Right renal cortex interstitium (tissue), 3 donors: ENCODE data around the gene ANGEL1. TPM values are rescaled to one million over a fixed set of nuclear protein-coding genes. Genes with fewer than 3 reads are reported as not detected.

ENCODE experiments used
- DNase-seq, 3 donors: peaks; one replicate each; pipeline ENCODE4 v3.0.0-alpha.2; 2013; ENCODE audit warnings: low read depth in 3 of 3, low spot score in 2 of 3
- polyA plus RNA-seq, 3 donors: library from polyadenylated mRNA; unstranded; fragments of 120-200 nt; gene quantifications; one replicate each; pipeline ENCODE4 v1.2.1, GENCODE V29; 2013; ENCODE audit not compliant: insufficient read length in 3 of 3

Gene ANGEL1
- polyA plus RNA-seq, 3 donors, result 22.2 to 24.8 (median 23.3) TPM

GRCh38 chr14:76779221-76780057 is 33.2 kb downstream of the ANGEL1 start:
- no peak for DNase-seq

GRCh38 chr14:76778546-76779215 is 34.0 kb downstream of the ANGEL1 start:
- DNase-seq, result no peak

DNA sequence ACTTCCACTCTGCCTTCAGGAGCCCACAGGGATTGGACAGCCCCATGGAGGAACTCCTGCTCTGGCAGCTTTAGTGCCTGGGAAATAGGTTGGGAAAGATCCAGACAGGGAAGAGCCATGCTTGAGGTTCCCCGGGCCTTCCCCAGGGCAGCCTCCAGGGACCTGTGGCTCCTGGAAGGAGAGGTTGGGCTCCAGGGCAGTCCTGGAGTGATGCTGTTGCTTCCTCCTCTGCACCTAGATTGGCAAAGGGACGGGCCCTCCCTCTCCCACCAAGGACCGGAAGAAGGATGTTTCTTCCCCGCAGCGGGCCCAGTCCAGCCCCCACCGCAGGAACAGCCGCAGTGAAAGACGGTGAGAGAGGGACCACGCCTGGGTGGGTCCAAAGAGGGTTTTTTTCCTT is 35.0 kb downstream of the ANGEL1 start:
- DNase-seq, result no peak

DNA sequence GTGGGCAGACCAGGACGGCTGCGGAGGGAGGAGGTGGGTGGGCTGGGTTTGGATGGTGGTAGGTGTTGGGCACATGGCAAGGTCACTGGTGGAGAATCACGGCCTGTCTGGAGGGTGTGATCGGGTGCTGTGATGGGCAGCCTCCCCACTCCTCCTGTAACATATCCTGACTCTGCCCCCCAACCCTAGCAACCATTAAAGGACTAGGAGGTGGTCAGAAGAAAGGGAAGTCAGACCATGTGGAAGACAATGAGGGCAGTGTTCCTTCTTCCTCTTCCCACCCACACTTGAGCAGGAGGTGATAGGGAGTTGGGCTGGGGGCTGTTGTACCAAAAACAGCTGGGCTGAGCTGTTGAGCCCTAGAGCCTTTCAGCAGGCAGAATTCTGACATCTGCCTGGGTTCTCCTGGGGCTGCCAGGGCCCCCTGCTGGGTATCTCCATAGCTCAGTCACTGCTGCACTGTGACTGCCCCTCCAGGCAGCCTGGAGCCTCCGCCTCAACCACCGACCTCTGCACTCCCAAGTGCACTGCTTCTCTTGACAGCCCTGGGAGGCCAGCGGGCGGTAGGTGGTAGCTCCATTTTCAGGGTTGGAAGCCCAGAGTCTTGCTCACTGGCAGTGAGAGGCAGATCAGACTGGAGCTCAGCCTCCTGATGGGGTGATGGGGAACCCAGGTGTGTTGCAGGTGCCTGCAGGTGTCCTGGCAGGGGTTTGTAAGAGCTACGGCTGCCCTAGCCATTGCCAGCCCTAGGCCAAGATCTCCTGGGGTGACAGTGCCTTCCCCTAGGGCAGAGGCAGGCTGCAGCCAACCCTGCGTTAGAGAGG is 36.0 kb downstream of the ANGEL1 start:
- DNase-seq, result no peak

DNA sequence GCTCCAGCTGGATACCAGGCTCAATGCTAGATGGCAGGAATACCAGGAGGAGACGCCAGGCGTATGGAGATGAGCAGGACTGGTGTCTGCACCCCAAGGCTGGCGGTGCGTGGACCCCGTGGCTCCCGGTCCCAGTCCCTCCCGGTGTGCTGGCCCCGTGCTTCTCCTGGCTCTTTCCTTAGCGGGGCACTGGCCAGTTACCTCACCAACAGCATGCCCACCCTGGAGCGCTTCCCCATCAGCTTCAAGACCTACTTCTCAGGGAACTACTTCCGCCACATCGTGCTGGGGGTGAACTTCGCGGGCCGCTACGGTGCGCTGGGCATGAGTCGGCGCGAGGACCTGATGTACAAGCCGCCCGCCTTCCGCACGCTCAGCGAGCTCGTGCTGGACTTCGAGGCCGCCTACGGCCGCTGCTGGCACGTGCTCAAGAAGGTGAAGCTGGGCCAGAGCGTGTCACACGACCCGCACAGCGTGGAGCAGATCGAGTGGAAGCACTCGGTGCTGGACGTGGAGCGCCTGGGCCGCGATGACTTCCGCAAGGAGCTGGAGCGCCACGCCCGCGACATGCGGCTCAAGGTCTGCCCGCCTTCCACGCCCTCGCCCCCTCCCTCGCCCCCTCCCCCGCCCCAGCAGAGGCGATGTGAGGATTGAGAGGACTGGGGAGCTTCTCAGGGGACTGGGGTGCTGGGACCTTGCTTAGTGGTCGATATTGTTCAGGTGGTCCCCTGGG is 36.8 kb downstream of the ANGEL1 start:
- no peak for DNase-seq

DNA sequence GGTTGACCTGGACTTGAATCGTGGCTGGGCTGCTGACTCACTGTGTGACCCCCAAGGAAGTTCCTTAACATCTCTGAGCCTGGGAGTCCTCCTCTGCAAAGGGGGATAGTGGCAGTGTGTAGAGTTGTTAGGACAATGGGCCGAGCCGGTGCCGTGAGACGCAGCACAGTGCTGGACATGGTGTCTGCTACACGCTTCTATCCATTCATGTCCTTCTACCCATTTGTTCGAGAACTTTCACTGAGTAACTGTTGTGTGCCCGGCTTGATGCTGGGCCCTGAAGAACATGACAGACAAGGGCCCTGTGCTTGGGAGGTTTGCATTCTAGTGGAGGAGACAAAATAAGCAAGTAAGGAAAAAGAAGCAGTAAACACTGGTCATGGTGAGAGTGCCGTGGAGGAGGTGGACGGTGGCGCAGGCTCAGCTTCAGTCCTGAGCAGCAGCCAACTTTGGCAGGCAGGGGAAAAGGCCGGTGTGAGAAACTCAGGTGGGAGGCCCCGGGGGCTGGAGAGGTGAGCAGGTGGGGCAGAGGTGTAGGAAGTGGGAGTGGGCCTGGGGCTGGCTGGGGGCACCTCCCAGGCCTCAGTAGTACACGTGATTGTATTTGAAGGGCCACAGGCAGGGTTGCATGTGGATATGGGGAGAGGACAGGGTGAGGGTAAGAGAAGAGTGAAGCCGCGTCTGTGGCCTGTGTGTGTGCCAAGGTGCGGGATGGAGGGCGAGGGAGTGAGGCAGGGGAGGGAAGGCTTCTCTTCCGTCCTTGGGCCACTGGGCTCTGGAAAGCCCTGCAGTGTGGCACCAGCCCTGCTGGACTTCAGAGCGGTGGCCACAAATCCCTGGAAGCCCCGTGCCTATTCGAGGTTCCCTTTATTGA is 37.6 kb downstream of the ANGEL1 start:
- no peak for DNase-seq

- DNase-seq, result no peak
These were observed 38.5 kb downstream of the ANGEL1 start for GRCh38 chr14:76773956-76774820.

GRCh38 chr14:76773188-76773885 is 39.3 kb downstream of the ANGEL1 start:
- no peak for DNase-seq

- DNase-seq, result peak in 1 of 3 donors; percentile 83
These were observed 40.1 kb downstream of the ANGEL1 start for GRCh38 chr14:76772300-76773187.

DNA sequence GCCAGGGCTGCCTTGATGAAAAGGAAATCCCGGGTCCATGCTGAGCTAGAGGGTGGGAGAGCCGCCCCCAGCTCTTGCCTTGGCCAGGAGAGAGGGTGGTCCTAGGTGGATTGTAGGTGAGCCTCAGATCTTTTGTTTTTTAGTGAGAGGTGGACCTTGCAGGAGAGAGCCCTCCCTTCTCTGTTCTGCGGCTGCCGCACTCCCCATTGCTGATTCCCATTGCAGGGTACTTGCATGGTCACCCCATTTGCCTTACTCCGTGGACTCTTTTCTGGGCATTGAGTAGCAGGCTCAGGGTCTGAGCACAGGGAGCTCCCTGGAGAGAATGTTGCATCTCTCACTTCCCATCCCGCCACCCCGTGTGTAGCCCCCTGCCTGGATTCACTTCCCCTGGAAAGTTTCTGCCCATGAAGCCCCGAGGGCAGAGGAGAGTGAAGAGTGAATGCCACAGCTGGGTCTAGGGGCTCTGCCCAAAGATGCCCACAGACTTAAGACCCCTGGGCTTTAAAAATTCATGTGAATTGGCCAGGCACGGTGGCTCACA is 41.2 kb downstream of the ANGEL1 start:
- DNase-seq, result no peak

GRCh38 chr14:76770521-76771436 is 41.9 kb downstream of the ANGEL1 start:
- DNase-seq, result no peak

DNA sequence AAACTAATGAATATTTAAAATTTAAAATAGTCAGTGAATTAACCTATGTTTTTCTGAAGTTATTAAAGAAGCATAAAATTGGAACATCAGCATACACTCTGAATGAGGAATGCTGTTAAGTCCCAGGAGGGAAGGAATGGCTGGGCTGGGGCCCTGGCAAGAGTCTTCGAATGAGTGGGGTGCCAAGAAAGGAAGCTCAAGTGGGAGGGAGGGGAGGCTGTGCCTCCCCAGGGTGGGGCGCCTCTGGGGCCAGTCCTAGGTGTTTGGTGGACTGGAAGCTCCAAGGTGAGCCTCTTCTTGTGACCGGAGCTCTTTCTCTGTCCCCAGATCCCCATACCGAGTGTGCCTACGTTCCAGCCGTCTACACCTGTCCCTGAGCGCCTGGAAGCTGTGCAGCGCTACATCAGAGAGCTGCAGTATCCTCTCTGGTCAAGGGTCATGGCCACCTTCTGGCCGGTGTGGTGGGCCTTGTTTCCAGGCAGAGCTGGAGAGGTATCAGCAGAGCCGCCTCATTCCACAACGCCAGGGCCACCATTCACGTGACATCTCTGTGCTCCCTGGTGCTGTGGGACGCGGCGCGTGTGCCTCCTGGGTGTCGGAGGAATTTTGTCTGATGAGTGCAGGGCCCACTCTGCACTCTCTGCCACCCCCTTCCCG is 42.9 kb downstream of the ANGEL1 start:
- DNase-seq, result no peak

- no peak for DNase-seq
These were observed 43.8 kb downstream of the ANGEL1 start for GRCh38 chr14:76768671-76769500.
